NCI-H748 (cell line): ENCODE data around the gene SH2B2.
A peak's percentile ranks its signal among the peaks of the same experiment; 100 is the strongest.
"Not testable (repeated sequence)": the region's sequence is repeated elsewhere in the genome, so short reads cannot be mapped to it uniquely, and the experiment has no call there.

Source experiments
- DNase-seq: peaks from one replicate; lab custom pipeline; 2025; ENCODE audit not compliant: unreplicated experiment; lab: John Stamatoyannopoulos, UW

Gene SH2B2

DNA sequence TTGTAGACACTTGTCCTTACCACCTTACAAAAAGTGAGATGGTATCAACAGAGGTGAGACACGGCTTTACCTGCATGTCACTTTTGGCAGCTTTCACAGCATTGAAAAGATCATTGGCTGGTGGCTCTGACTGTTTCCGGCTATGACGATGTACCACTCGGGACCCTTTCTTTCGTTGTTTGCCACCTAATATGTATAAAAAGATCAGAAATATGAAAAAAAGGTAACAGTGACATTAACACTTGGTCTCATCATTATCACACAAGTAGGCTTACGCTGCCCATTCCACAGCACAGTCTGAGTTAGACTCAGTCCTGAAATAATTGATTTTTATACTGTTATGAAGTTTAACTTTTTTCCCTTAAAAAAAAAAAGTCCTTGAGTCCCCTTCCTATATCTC lies 40.5 kb downstream of the SH2B2 start:
- DNase-seq = not testable (repeated sequence)

DNA sequence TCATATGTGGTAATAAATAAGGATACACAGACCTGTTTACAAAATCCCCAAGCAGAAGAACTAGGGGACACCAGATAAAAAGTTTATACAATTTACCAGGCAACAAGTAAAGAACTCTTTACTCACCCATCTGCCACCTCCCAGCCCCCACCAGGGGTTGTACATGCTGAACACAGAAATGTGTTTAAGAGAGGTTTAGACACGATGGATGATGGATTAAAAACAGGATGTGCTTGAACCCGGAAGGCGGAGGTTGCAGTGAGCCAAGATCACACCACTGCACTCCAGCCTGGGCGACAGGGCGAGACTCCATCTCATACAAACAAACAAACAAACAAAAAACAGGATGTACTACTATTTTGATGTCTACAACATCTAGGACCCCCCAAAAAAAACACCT lies 42.2 kb downstream of the SH2B2 start:
- not testable (repeated sequence) for DNase-seq

DNA sequence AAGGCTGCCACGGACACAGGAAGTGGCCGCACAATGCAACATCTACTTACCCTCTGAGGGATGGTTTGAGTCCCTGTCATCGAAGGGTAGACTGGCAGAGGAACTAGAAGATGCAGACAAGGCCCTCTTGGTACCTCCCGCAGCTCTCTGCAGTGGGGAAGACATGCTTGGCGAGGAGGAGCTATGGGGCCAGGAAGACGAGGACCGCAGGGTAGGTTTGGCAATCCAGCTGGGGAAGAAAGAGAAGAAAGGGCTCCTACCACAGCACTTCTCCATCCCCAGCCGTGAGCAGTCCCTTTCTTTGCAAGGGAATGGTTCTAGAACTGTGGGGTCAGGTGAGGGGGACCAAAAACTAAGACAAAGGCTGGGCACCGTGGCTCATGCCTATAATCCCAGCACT lies 42.7 kb downstream of the SH2B2 start:
- DNase-seq = not testable (repeated sequence)

- DNase-seq = not testable (repeated sequence)
Observed at GRCh38 chr7:102330666-102331460, 44.2 kb downstream of the SH2B2 start.

- DNase-seq = not testable (repeated sequence)
Observed at GRCh38 chr7:102335574-102335973, 48.9 kb downstream of the SH2B2 start.

DNA sequence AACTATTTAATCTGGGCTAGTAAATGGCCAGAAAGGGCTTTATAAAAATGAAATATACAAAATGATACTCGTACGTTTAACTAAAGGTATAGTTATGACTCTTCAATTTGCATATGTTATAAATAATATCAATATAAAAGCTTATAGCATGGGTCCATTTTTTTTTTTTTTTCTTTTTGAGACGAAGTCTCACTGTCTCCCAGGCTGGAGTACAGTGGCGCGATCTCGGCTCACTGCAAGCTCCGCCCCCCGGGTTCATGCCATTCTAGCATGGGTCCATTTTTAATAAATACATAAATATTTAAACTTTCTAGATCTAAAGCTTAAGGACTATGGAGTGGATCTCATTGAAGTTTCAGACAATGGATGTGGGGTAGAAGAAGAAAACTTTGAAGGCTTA lies 50.3 kb downstream of the SH2B2 start:
- not testable (repeated sequence) for DNase-seq

GRCh38 chr7:102337420-102337819 lies 50.8 kb downstream of the SH2B2 start:
- DNase-seq = not testable (repeated sequence)

- DNase-seq = not testable (repeated sequence)
Observed at GRCh38 chr7:102340599-102341368, 54.1 kb downstream of the SH2B2 start.

- DNase-seq = not testable (repeated sequence)
Observed at GRCh38 chr7:102346983-102347382, 60.3 kb downstream of the SH2B2 start.

DNA sequence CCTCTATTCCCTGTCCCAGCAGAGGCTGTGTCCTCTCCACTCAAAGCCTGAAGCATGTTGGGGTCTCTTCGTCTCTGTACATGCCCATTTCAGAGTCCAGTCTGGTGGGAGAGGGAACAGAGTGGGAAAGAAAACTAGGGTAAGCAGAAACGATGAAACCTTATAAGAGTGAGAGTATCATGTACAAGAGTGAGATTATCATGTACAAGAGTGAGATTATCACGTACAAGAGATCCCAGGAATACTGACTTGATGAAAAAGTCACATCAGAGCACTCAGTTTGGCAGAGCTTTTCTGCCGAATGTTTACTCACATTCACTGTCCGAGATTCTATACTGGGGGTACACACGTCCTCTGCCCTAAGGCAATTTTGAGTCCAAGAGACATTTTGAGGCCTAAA lies 69.7 kb downstream of the SH2B2 start, which contains the start of gene SPDYE6:
SPDYE6 (minus strand) TSS at position 101 of the 400 bp plus-strand sequence. CDS start 421 bp downstream, outside the sequence.
- DNase-seq = not testable (repeated sequence)

DNA sequence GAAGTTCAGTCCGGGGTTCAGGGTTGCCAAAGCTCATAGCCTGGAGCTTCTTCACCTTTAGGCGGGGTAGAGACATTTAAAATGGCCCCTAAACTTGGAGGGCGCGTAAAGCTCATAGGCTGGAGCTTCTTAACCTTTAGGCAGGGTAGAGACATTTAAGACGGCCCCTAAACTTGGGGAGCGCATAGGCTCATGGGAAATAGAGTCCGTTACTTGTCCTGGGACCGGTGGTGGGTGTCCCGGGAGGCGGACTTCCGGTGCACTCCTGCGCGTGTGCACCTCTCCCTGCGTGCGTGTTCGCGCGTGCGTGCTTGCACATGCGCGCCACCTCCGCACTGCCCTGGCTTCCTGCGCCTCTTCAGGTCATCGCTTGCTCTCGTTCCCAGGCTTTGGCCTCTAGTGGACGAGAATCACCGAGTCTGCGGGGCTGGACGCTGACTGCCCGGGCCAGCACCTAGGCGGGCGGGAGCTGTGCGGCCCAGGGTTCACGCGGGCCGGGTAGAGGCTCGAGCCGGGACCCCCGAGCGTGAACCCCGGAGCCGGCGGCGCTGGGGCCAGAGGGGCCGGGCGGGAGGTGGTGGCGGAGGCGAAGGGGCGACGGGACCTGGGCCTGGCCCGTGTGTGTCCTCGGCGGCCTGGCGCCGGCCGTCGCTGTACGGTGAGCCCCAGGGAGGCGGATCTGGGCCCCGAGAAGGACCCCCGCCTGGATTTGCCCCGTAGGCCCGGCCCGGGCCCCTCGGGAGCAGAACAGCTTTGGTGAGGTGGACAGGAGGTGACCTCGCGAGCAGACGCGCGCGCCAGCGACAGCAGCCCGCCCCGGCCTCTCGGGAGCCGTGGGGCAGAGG lies 77.1 kb downstream of the SH2B2 start:
- peak; percentile 98 for DNase-seq

GRCh38 chr7:102364394-102364886 lies 77.8 kb downstream of the SH2B2 start:
- DNase-seq = not testable (repeated sequence)

DNA sequence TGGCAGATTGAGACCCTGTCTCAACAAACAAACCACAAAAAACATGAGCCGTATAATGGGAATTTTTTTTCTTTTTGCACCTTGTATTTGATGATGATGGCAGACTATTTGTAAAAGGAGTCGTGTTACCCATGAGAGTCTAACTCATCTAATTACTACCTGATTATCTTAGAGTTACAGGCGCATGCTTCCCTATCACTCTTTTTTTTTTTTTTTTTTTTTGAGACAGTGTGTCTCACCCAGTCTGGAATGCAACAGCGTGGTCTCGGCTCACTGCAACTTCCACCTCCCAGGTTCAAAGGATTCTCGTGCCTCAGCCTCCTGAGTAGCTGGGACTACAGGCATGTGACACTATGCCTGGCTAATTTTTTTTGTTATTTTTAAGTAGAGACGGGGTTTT lies 78.7 kb downstream of the SH2B2 start:
- DNase-seq = not testable (repeated sequence)

DNA sequence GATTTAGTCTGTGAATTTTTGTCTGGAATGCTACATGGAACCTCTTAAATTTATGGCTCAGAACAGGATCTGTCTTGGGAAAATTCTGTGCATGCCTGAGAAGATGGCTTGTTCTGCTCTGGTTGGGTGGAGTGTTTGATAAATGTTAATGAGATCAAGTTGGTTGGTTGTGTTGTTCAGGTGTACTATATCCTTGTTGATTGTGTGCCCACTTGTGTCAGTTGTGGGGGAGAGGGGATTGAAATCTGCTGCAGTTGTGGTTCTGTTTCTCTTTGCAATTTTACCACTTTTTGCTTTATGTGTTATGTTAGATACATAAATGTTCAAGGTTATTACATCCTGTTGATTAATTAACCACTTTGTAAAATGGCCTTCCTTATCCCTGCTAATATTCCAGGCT lies 83.4 kb downstream of the SH2B2 start:
- DNase-seq = not testable (repeated sequence)
